GM12878 (cell line): ENCODE results near the gene COMMD1. TPM values are rescaled to one million over a fixed set of nuclear protein-coding genes. Genes with fewer than 3 reads are reported as not detected.

Experiments used
- BCL11A ChIP-seq: IDR thresholded peaks from 2 replicates; pipeline ENCODE4 v1.6.1; 2011; ENCODE audit warnings: low read depth, low read length
- CBX5 ChIP-seq: sonication (generic); IDR thresholded peaks from 2 replicates; pipeline ENCODE4 v1.6.1; 2016; ENCODE audit warnings: low read depth, moderate library complexity, mild to moderate bottlenecking, inconsistent platforms
- CREB1 ChIP-seq: IDR thresholded peaks from 2 replicates; pipeline ENCODE4 v1.6.1; 2012; ENCODE audit warnings: low read depth, mild to moderate bottlenecking, inconsistent platforms
- KDM1A ChIP-seq: fragments of 200-600 bp; sonication (generic); IDR thresholded peaks from 2 replicates; pipeline ENCODE4 v1.6.1; 2016; ENCODE audit warnings: borderline replicate concordance
- RBBP5 ChIP-seq: fragments of 200-600 bp; sonication (generic); conservative IDR thresholded peaks from 2 replicates; pipeline ENCODE4 v1.6.1; 2016
- SUPT20H ChIP-seq: IDR thresholded peaks from 2 replicates; pipeline ENCODE4 v1.6.1; 2011; ENCODE audit warnings: low read depth, mild to moderate bottlenecking, low read length, moderate library complexity, borderline replicate concordance; ENCODE audit not compliant: control insufficient read depth
- polyA plus RNA-seq, 11 experiments: library from polyadenylated mRNA; depleted of rRNA in 4 of 11; unstranded in 6 of 11; stranded (reverse) in 5 of 11; fragments of >200 nt; fragmentation: Nextera tagmentation in 4 of 11; fragmentation: Illumina TruSeq in 1 of 11; extraction: Ambion mirVana in 4 of 11; extraction: Trizol in 1 of 11; gene quantifications; 1 replicate in 1 of 11; 2 replicates in 10 of 11; pipeline versions ENCODE4 v1.2.1 to v1.2.3, GENCODE V29; 2011 to 2016; ENCODE audit warnings: inconsistent platforms in 2 of 11, missing spikeins in 2 of 11, low read depth in 1 of 11
- total RNA-seq, 4 experiments: library from RNA; depleted of rRNA in 3 of 4; stranded (reverse); fragments of >200 nt in 3 of 4; fragmentation: Illumina TruSeq in 1 of 4; extraction: Trizol in 1 of 4; gene quantifications; 2 replicates each; pipeline versions ENCODE4 v1.2.1 to v1.2.3, GENCODE V29; 2013 to 2021
- TF ChIP-seq, protein P1 (sequence below): fragments of 450-650 bp; formaldehyde crosslinking; IDR thresholded peaks from 2 replicates; pipeline ENCODE4 v1.5.0; 2022; ENCODE audit warnings: mild to moderate bottlenecking, missing genetic modification characterization
- TF ChIP-seq, protein P2 (sequence below): IDR thresholded peaks from 2 replicates; pipeline ENCODE4 v1.6.1; 2012; ENCODE audit warnings: improper control_type of control experiment, low read depth, low read length; ENCODE audit not compliant: insufficient replicate concordance

COMMD1 gene
- total and polyA plus RNA-seq, 10 of the 15 experiments (the other 5 are each of a cell fraction or from before 2014, with no cell fraction given): 39.7 to 210 (median 53.7) TPM

DNA sequence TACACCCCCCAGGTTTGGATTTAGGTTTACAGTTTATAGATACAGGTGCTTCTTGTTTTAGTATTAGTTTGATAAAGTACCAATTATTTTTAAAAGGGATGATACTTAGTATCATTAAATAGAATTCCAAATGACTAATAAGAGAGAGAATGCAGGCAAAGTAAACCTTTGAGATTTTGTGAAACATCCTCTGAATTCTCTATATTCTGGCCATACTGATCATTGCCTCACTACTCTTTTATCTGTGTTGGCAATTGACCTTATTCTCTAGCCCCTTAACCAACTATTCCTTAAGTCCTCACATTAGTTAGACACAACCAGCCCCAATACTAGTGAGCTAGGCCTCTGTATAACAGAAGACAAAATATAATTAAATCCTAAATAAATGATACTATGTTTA is 125.4 kb downstream of the COMMD1 start (continued):
- TF ChIP-seq, protein P1, sequence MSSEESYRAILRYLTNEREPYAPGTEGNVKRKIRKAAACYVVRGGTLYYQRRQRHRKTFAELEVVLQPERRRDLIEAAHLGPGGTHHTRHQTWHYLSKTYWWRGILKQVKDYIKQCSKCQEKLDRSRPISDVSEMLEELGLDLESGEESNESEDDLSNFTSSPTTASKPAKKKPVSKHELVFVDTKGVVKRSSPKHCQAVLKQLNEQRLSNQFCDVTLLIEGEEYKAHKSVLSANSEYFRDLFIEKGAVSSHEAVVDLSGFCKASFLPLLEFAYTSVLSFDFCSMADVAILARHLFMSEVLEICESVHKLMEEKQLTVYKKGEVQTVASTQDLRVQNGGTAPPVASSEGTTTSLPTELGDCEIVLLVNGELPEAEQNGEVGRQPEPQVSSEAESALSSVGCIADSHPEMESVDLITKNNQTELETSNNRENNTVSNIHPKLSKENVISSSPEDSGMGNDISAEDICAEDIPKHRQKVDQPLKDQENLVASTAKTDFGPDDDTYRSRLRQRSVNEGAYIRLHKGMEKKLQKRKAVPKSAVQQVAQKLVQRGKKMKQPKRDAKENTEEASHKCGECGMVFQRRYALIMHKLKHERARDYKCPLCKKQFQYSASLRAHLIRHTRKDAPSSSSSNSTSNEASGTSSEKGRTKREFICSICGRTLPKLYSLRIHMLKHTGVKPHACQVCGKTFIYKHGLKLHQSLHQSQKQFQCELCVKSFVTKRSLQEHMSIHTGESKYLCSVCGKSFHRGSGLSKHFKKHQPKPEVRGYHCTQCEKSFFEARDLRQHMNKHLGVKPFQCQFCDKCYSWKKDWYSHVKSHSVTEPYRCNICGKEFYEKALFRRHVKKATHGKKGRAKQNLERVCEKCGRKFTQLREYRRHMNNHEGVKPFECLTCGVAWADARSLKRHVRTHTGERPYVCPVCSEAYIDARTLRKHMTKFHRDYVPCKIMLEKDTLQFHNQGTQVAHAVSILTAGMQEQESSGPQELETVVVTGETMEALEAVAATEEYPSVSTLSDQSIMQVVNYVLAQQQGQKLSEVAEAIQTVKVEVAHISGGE (CRISPR knock-in tag): no peak
- TF ChIP-seq, protein P2, sequence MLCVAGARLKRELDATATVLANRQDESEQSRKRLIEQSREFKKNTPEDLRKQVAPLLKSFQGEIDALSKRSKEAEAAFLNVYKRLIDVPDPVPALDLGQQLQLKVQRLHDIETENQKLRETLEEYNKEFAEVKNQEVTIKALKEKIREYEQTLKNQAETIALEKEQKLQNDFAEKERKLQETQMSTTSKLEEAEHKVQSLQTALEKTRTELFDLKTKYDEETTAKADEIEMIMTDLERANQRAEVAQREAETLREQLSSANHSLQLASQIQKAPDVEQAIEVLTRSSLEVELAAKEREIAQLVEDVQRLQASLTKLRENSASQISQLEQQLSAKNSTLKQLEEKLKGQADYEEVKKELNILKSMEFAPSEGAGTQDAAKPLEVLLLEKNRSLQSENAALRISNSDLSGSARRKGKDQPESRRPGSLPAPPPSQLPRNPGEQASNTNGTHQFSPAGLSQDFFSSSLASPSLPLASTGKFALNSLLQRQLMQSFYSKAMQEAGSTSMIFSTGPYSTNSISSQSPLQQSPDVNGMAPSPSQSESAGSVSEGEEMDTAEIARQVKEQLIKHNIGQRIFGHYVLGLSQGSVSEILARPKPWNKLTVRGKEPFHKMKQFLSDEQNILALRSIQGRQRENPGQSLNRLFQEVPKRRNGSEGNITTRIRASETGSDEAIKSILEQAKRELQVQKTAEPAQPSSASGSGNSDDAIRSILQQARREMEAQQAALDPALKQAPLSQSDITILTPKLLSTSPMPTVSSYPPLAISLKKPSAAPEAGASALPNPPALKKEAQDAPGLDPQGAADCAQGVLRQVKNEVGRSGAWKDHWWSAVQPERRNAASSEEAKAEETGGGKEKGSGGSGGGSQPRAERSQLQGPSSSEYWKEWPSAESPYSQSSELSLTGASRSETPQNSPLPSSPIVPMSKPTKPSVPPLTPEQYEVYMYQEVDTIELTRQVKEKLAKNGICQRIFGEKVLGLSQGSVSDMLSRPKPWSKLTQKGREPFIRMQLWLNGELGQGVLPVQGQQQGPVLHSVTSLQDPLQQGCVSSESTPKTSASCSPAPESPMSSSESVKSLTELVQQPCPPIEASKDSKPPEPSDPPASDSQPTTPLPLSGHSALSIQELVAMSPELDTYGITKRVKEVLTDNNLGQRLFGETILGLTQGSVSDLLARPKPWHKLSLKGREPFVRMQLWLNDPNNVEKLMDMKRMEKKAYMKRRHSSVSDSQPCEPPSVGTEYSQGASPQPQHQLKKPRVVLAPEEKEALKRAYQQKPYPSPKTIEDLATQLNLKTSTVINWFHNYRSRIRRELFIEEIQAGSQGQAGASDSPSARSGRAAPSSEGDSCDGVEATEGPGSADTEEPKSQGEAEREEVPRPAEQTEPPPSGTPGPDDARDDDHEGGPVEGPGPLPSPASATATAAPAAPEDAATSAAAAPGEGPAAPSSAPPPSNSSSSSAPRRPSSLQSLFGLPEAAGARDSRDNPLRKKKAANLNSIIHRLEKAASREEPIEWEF: no peak
- TF ChIP-seq CBX5: no peak
- TF ChIP-seq SUPT20H: no peak
- no peak for TF ChIP-seq BCL11A
- TF ChIP-seq CREB1: no peak
- no peak for TF ChIP-seq KDM1A
- no peak for TF ChIP-seq RBBP5
